HG03558 (cell line): Measurements from ENCODE around the gene ZNF26.
A peak's percentile ranks its signal among the peaks of the same experiment; 100 is the strongest.
"Not testable (repeated sequence)": the region's sequence is repeated elsewhere in the genome, so short reads cannot be mapped to it uniquely, and the experiment has no call there.

ENCODE experiments used
- ATAC-seq: cut with Tn5 transposase; IDR thresholded peaks from one replicate; pipeline ENCODE4 v1.9.1; 2021; ENCODE audit warnings: moderate number of reproducible peaks; ENCODE audit not compliant: unreplicated experiment; ENCODE audit errors: extremely low read depth

The ZNF26 gene

GRCh38 chr12:132986001-132986884, at the start of gene ZNF26:
Gene ZNF26 (plus strand): TSS chr12:132986367. CDS start chr12:132986841, 474 bp downstream.
- ATAC-seq = peak; percentile 94

- ATAC-seq = not testable (repeated sequence)
These were observed 49.2 kb upstream of the ZNF26 start for GRCh38 chr12:132936921-132937320.

- ATAC-seq = no peak
These were observed 48.7 kb upstream of the ZNF26 start for GRCh38 chr12:132937476-132937875.

- not testable (repeated sequence) for ATAC-seq
These were observed 47.4 kb upstream of the ZNF26 start for GRCh38 chr12:132938807-132939206.

GRCh38 chr12:132940071-132940719, 46.0 kb upstream of the ZNF26 start:
- no peak for ATAC-seq

- no peak for ATAC-seq
These were observed 44.7 kb upstream of the ZNF26 start for GRCh38 chr12:132941336-132941954.

GRCh38 chr12:132942611-132943010, 43.6 kb upstream of the ZNF26 start:
- no peak for ATAC-seq

GRCh38 chr12:132945806-132946205, 40.4 kb upstream of the ZNF26 start:
- no peak for ATAC-seq

- no peak for ATAC-seq
These were observed 39.8 kb upstream of the ZNF26 start for GRCh38 chr12:132946246-132946820.

GRCh38 chr12:132948146-132949066, 37.8 kb upstream of the ZNF26 start:
- ATAC-seq = no peak

GRCh38 chr12:132949936-132950837, 36.0 kb upstream of the ZNF26 start:
- ATAC-seq = no peak

GRCh38 chr12:132950844-132951535, 35.2 kb upstream of the ZNF26 start:
- ATAC-seq = no peak

- ATAC-seq = no peak
These were observed 34.5 kb upstream of the ZNF26 start for GRCh38 chr12:132951649-132952048.

- ATAC-seq = no peak
These were observed 33.6 kb upstream of the ZNF26 start for GRCh38 chr12:132952371-132953162.

- ATAC-seq = no peak
These were observed 33.1 kb upstream of the ZNF26 start for GRCh38 chr12:132953163-132953425.

- no peak for ATAC-seq
These were observed 32.4 kb upstream of the ZNF26 start for GRCh38 chr12:132953771-132954170.

- ATAC-seq = no peak
These were observed 31.6 kb upstream of the ZNF26 start for GRCh38 chr12:132954471-132955048.
